IMR-90 (cell line): ENCODE data around the gene ARPIN. TPM values are rescaled to one million over a fixed set of nuclear protein-coding genes. Genes with fewer than 3 reads are reported as not detected.

Experiments used
- ATAC-seq: fragments of 200-7000 bp; cut with Tn5 transposase; 2 replicates; pipeline ENCODE4 v1.9.1; 2020; ENCODE audit warnings: low read depth, mild to moderate bottlenecking, moderate library complexity
- BruUV-seq: library from RNA; stranded (reverse); fragments of 400-500 nt; replicated peaks from 2 replicates; lab custom pipeline; 2021; lab: Mats Ljungman, UMichigan
- CTCF ChIA-PET: fragments of 300-600 bp; formaldehyde crosslinking; extraction: SDS; loops from one replicate; lab custom pipeline; 2021; ENCODE audit warnings: antibody characterized with exemption; lab: Yijun Ruan, JAX
- POLR2A ChIA-PET: fragments of 300-600 bp; sonication (Branson Sonifier 250); formaldehyde crosslinking; loops from one replicate; lab custom pipeline; 2022; ENCODE audit warnings: antibody characterized with exemption; ENCODE audit not compliant: unreplicated experiment; lab: Charles Lee
- DNase-seq: peaks from one replicate; pipeline ENCODE4 v3.0.0; 2013
- H2AFZ ChIP-seq: replicated peaks from 2 replicates; pipeline ENCODE3; 2013; ENCODE audit warnings: low read length, mild to moderate bottlenecking; ENCODE audit not compliant: poor library complexity
- H2AK5ac ChIP-seq: 2 replicates; pipeline ENCODE4 v1.6.1; 2013; ENCODE audit warnings: low read depth, low read length, inconsistent platforms
- H2AK9ac ChIP-seq: replicated peaks from 2 replicates; pipeline ENCODE3; 2013; ENCODE audit warnings: mild to moderate bottlenecking, low read depth, low read length, moderate library complexity; ENCODE audit not compliant: poor library complexity
- H2BK120ac ChIP-seq: 2 replicates; pipeline ENCODE4 v1.6.1; 2013; ENCODE audit warnings: low read depth, low read length, inconsistent platforms
- H2BK15ac ChIP-seq: 3 replicates; pipeline ENCODE4 v1.6.1; 2013; ENCODE audit warnings: low read depth, low read length, inconsistent platforms
- H2BK20ac ChIP-seq: 2 replicates; pipeline ENCODE4 v1.6.1; 2013; ENCODE audit warnings: low read depth, mild to moderate bottlenecking, inconsistent platforms, low read length, moderate library complexity
- H2BK5ac ChIP-seq: 2 replicates; pipeline ENCODE4 v1.6.1; 2013; ENCODE audit warnings: mild to moderate bottlenecking, low read depth, low read length, inconsistent platforms; ENCODE audit not compliant: poor library complexity, severe bottlenecking
- H3K14ac ChIP-seq: replicated peaks from 2 replicates; pipeline ENCODE4 v1.6.1; 2013; ENCODE audit warnings: low read depth, low read length, inconsistent platforms
- H3K18ac ChIP-seq: 2 replicates; pipeline ENCODE4 v1.6.1; 2013; ENCODE audit warnings: low read depth, low read length, control low read depth
- H3K23ac ChIP-seq: 2 replicates; pipeline ENCODE4 v1.6.1; 2013; ENCODE audit warnings: low read depth, low read length, inconsistent platforms
- H3K27ac ChIP-seq: 2 replicates; pipeline ENCODE4 v1.5.1; 2013; ENCODE audit warnings: mild to moderate bottlenecking, control low read depth, low read length; ENCODE audit not compliant: insufficient read depth
- H3K27me3 ChIP-seq: 2 replicates; pipeline ENCODE4 v1.6.1; 2013; ENCODE audit warnings: low read length; ENCODE audit not compliant: control insufficient read depth, insufficient read depth
- H3K36me3 ChIP-seq: 2 replicates; pipeline ENCODE4 v1.6.1; 2013; ENCODE audit warnings: low read length, mixed read lengths; ENCODE audit not compliant: control insufficient read depth, insufficient read depth
- H3K4ac ChIP-seq: 2 replicates; pipeline ENCODE4 v1.6.1; 2013; ENCODE audit warnings: low read depth, low read length, inconsistent platforms
- H3K4me1 ChIP-seq: 2 replicates; pipeline ENCODE4 v1.6.1; 2013; ENCODE audit warnings: low read length, mixed read lengths; ENCODE audit not compliant: control insufficient read depth, insufficient read depth
- H3K4me2 ChIP-seq: 2 replicates; pipeline ENCODE4 v1.6.1; 2013; ENCODE audit warnings: low read depth, mild to moderate bottlenecking, control low read depth, low read length, moderate library complexity
- H3K4me3 ChIP-seq: 2 replicates; pipeline ENCODE4 v1.5.1; 2013; ENCODE audit warnings: low read depth, mild to moderate bottlenecking, control low read depth, low read length, moderate library complexity; ENCODE audit not compliant: insufficient read depth
- H3K56ac ChIP-seq: 2 replicates; pipeline ENCODE4 v1.6.1; 2013; ENCODE audit warnings: low read length, inconsistent platforms; ENCODE audit not compliant: insufficient read depth; ENCODE audit errors: extremely low read depth
- H3K79me1 ChIP-seq, 2 experiments: 2 replicates each; pipeline ENCODE4 v1.6.1; 2013; ENCODE audit warnings: low read length in 2 of 2, inconsistent platforms in 1 of 2, low read depth in 1 of 2
- H3K9ac ChIP-seq: 2 replicates; pipeline ENCODE4 v1.6.1; 2013; ENCODE audit warnings: low read depth, low read length, control low read depth
- H3K9me1 ChIP-seq: 2 replicates; pipeline ENCODE4 v1.6.1; 2013; ENCODE audit warnings: low read length, inconsistent platforms; ENCODE audit not compliant: insufficient read depth
- H3K9me3 ChIP-seq: 2 replicates; pipeline ENCODE4 v1.6.1; 2013; ENCODE audit warnings: low read length; ENCODE audit not compliant: control insufficient read depth, insufficient read depth
- H4K20me1 ChIP-seq: 2 replicates; pipeline ENCODE4 v1.6.1; 2013; ENCODE audit warnings: low read length, inconsistent platforms; ENCODE audit not compliant: insufficient read depth
- H4K5ac ChIP-seq: 2 replicates; pipeline ENCODE4 v1.6.1; 2013; ENCODE audit warnings: mild to moderate bottlenecking, low read depth, low read length, control low read depth
- H4K8ac ChIP-seq, 2 experiments: 2 replicates each; pipeline ENCODE4 v1.6.1; 2013; ENCODE audit warnings: low read depth in 2 of 2, low read length in 2 of 2, control low read depth in 1 of 2, inconsistent platforms in 1 of 2
- H4K91ac ChIP-seq: 2 replicates; pipeline ENCODE4 v1.6.1; 2013; ENCODE audit warnings: low read depth, low read length, inconsistent platforms; ENCODE audit not compliant: insufficient read depth
- BHLHE40 ChIP-seq: fragments of 150-350 bp; IDR thresholded peaks from 2 replicates; pipeline ENCODE4 v1.6.1; 2016; ENCODE audit warnings: mild to moderate bottlenecking, low read depth, low read length
- CEBPB ChIP-seq: IDR thresholded peaks from 2 replicates; pipeline ENCODE4 v1.6.1; 2012; ENCODE audit warnings: low read depth, low read length, improper control_type of control experiment
- CHD1 ChIP-seq: IDR thresholded peaks from 2 replicates; pipeline ENCODE4 v1.6.1; 2012; ENCODE audit warnings: low read depth, low read length, improper control_type of control experiment
- CTCF ChIP-seq: conservative IDR thresholded peaks from 2 replicates; pipeline ENCODE4 v1.5.1; 2012; ENCODE audit warnings: mild to moderate bottlenecking, low read depth, low read length, improper control_type of control experiment
- ELK1 ChIP-seq: fragments of 150-350 bp; IDR thresholded peaks from 2 replicates; pipeline ENCODE4 v1.6.1; 2016; ENCODE audit warnings: low read depth, mild to moderate bottlenecking, low read length, moderate library complexity, borderline replicate concordance
- FOS ChIP-seq: fragments of 150-350 bp; IDR thresholded peaks from 2 replicates; pipeline ENCODE4 v1.6.1; 2016; ENCODE audit warnings: low read depth, low read length
- MAFK ChIP-seq: IDR thresholded peaks from 2 replicates; pipeline ENCODE4 v1.6.1; 2012; ENCODE audit warnings: low read depth, low read length, improper control_type of control experiment
- MAZ ChIP-seq: IDR thresholded peaks from 2 replicates; pipeline ENCODE4 v1.6.1; 2012; ENCODE audit warnings: low read depth, mild to moderate bottlenecking, low read length, improper control_type of control experiment, moderate library complexity, borderline replicate concordance
- MXI1 ChIP-seq: IDR thresholded peaks from 2 replicates; pipeline ENCODE4 v1.6.1; 2012; ENCODE audit warnings: low read depth, mild to moderate bottlenecking, low read length, moderate library complexity, borderline replicate concordance
- NFE2L2 ChIP-seq: fragments of 150-350 bp; IDR thresholded peaks from 2 replicates; pipeline ENCODE4 v1.6.1; 2016; ENCODE audit warnings: low read depth, mild to moderate bottlenecking, low read length
- POLR2A ChIP-seq: IDR thresholded peaks from 2 replicates; pipeline ENCODE4 v1.6.1; 2012; ENCODE audit warnings: mild to moderate bottlenecking, low read depth, low read length
- RFX5 ChIP-seq: IDR thresholded peaks from 2 replicates; pipeline ENCODE4 v1.8.0; 2012; ENCODE audit warnings: low read depth, mild to moderate bottlenecking, low read length, moderate library complexity
- SMC3 ChIP-seq: fragments of 150-350 bp; IDR thresholded peaks from 2 replicates; pipeline ENCODE4 v1.6.1; 2016; ENCODE audit warnings: low read depth, mild to moderate bottlenecking, antibody characterized with exemption, low read length, moderate library complexity
- USF2 ChIP-seq: fragments of 150-350 bp; IDR thresholded peaks from 2 replicates; pipeline ENCODE4 v1.6.1; 2017; ENCODE audit warnings: mild to moderate bottlenecking, antibody characterized with exemption, low read length, low read depth
- whole genome bisulfite sequencing, 2 experiments: methylation state at CpG; one replicate each; pipeline versions ENCODE4 v1.1.5 to v1.1.7; 2013; ENCODE audit warnings: missing lambda C conversion rate in 2 of 2; ENCODE audit not compliant: insufficient read length in 1 of 2; ENCODE audit errors: extremely low coverage in 2 of 2; 5-methylcytosine and 5-hydroxymethylcytosine counted together
- dilution Hi-C: fragments of 300-500 bp; cut with HindIII; formaldehyde crosslinking; loops from one replicate; pipeline ENCODE4 v1.14.3; 2018; ENCODE audit warnings: low sequenced_read_pairs; ENCODE audit not compliant: unreplicated experiment
- in situ Hi-C: fragments of 300-500 bp; cut with MboI; formaldehyde crosslinking; loops from 3 replicates; pipeline ENCODE4 v1.14.3; 2019; ENCODE audit warnings: low sequenced_read_pairs, inconsistent platforms, mixed read lengths
- intact Hi-C: fragments of 100-400 bp; cut with micrococcal nuclease; formaldehyde crosslinking; loops from 2 replicates; pipeline ENCODE4 v1.10.0; 2022
- polyA plus RNA-seq, 3 experiments: library from polyadenylated mRNA; depleted of rRNA; stranded (reverse); fragments of >200 nt; gene quantifications; 2 replicates each; pipeline ENCODE4 v1.2.3, GENCODE V29; 2012; ENCODE audit warnings: low replicate concordance in 1 of 3
- total RNA-seq: library from RNA; depleted of rRNA; stranded (reverse); fragments of >200 nt; gene quantifications from 2 replicates; pipeline ENCODE4 v1.2.3, GENCODE V29; 2012

The ARPIN gene
- total and polyA plus RNA-seq, 2 of the 4 experiments (the other 2 are of a cell fraction): 3.9 to 8.8 TPM

- Histone ChIP-seq H4K8ac (no peak overlapping the region), H4K91ac (no peak overlapping the region), H3K36me3 (no peaks in the 10 kb centered on the region), H3K9me3 (no peaks in the 10 kb centered on the region), H2AK5ac (no peak overlapping the region), H4K20me1 (no peaks in the 10 kb centered on the region), H3K56ac (no peak overlapping the region), H2BK20ac (no peak overlapping the region), H3K27ac (no peak overlapping the region), H2AK9ac (no peak overlapping the region), H3K23ac (no peak overlapping the region), H3K4me2 (no peak overlapping the region), H3K14ac (no peak overlapping the region), H3K9ac (no peak overlapping the region), H3K9me1 (peaks cover 5% of the 10 kb centered on the region; the same call in 1 of the 2 replicates), H3K27me3 (peaks cover 6% of the 10 kb centered on the region), H2AFZ (no peak overlapping the region), H2BK5ac (no peak overlapping the region), H3K4me3 (no peak overlapping the region), H3K79me1 (peaks cover 0 to 8% of the 10 kb centered on the region in 2 experiments; a peak in 1 of 4 replicates), H3K4me1 (no peaks in the 10 kb centered on the region; the same call in 1 of the 2 replicates), H2BK15ac (no peak overlapping the region), H4K5ac (no peak overlapping the region), H3K18ac (no peak overlapping the region), H3K4ac (no peak overlapping the region), H2BK120ac (no peak overlapping the region)
- intact Hi-C loops: loop anchor here (5.0 kb wide), 1 partner anchor 55 kb away; no protein-coding TSS in a partner anchor
- no TSS peak for BruUV-seq
- 71% methylated on average over 1 of the region's 4 CpGs; no CpG with 5 or more reads in 1 of the 2 experiments for WGBS, 2 experiments
- dilution Hi-C loops: no loop called here
- in situ Hi-C loops: no loop called here
- ChIA-PET CTCF (interaction anchor here (0.5 to 1.0 kb wide), 2 partner anchors 14 to 53 kb away, joined by 3 read pairs; no protein-coding TSS in a partner anchor), POLR2A (no interaction called here)
- ATAC-seq (no peak), DNase-seq (no peak)
- TF ChIP-seq USF2 (no peak), CTCF (no peak), NFE2L2 (no peak), ELK1 (no peak), POLR2A (no peak), CHD1 (no peak), MAZ (no peak), SMC3 (no peak), FOS (no peak), MXI1 (no peak), MAFK (no peak), CEBPB (no peak), RFX5 (no peak), BHLHE40 (no peak)
These were observed 4.8 kb upstream of the ARPIN start for GRCh38 chr15:89917442-89918101.
